GM19351 (cell line): ENCODE measurements around the gene TEX26.
"Not testable (repeated sequence)": the region's sequence is repeated elsewhere in the genome, so short reads cannot be mapped to it uniquely, and the experiment has no call there.

ENCODE experiments used
- ATAC-seq: cut with Tn5 transposase; IDR thresholded peaks from one replicate; pipeline ENCODE4 v1.9.1; 2021; ENCODE audit warnings: mild to moderate bottlenecking, moderate library complexity; ENCODE audit not compliant: unreplicated experiment

TEX26 gene

DNA sequence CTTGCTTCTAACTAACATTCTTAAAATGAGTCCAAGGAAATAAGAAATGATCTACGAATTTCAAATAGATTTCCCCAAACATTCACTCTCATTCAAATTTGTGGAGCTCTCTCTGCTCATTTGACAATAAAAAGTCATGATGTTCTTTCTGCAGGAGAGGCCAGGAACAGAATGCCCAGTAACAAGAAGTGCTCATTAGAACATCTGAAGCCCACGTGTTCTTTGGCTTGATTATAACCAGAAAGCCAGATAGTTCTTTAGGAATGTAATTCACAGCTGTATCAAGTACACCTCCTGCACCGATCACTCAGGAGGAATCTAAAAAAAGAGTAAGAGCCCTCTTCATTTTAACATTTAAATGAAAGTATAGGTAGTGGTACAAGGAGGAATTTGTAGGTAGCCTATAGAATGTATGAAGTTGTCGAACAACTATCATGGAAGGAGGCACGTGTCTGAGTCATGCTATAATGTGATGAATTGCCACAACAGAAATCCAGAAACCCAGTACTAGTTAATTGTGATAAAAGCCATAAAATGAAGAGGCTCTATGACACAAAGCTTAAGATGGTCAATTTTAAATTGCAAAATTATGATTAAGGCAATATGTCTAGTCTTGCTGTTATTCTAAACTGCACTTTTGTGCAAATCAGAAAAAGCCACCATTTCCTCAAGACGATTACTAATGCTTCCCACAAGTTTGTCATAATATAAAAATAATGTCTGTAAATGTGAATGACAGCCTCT is 13.6 kb upstream of the TEX26 start:
- no peak for ATAC-seq

DNA sequence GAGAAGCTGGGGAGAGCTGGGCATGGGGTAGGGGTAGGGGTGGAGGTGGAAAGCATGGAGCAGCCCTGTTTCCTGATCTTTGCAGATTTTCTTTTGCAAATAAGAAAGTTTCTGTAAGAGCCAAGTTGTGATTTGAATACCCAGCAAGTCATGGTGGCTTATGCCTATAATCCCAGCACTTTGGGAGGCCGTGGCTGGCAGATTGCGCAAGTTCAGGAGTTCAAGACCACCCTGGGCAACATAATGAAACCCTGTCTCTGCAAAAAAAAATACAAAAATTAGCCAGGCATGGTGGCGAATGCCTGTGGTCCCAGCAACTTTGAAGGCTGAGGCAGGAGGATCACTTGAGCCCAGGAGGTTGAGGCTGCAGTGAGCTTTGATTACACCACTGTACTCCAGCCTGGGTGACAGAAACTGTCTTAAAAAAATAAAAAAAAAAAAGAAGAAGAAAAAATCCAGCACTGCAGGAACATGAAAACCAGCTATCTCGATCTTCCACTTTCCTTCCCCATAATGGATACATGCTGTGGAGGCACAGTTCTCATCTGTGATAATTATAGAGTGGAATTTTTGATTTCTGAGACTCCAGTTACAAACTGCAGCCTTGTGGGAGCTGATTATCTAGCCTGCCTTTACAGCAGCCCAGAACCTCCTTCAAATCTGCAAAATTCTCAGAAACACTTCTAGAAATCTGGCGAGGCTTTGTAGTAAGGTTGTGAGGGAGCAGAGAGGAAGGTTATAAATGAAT is 12.1 kb upstream of the TEX26 start:
- ATAC-seq, result no peak

DNA sequence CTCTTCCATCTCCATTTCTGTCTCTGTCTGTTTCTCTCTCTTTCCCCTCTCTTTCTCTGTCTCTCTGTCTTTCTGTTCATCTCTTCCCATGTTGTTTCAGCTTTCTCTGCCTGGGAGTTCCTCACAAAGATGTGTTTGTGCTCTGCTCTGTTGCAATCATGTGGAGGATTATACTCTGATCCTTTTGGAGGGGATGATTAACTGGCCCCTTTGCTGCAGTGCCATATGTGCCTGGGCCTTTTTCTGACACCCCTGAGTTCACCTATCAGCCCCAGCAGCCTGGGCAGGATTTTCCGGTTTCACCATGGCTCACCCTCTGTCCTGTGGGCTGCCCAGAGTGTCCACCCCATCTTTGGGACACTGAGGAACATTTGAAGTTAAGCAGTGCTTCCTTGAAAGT is 9.0 kb upstream of the TEX26 start:
- no peak for ATAC-seq

GRCh38 chr13:30924721-30925120 is 7.7 kb upstream of the TEX26 start:
- no peak for ATAC-seq

DNA sequence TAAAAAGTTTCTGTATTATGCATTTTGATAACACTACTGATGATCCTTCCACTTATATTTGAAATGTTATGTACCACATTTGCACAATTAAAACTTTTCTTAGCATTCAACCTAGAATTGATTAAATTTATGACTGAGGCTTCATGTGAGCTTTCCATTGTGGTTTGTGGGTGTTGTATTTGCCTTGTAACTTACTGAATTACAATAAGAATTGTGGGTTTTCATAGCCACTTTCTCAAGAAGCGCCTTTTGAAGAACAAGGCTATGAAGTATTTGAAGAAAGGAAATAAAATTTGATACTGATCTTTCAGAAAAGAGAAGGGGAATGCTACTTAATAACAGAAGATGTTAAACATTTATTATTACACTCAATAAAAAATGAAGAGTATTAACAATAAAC is 7.0 kb upstream of the TEX26 start:
- no peak for ATAC-seq

DNA sequence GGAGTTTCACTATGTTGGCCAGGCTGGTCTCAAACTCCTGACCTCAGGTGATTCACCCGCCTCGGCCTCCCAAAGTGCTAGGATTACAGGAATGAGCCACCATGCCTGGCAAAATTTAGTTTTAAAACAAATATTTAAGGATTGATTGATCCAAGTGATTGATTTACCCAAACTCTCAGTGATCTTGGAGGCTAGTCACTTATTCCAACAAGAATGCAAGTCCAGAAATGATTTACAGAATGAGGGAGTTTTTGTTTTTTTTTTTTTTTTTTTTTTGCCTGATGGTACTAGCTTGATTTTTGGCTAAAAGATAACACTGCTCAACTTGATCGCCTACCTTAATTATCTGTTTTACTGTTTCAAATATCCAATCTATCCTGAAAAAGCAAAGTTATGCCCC is 5.7 kb upstream of the TEX26 start:
- ATAC-seq, result no peak

GRCh38 chr13:30927188-30927587 is 5.3 kb upstream of the TEX26 start:
- not testable (repeated sequence) for ATAC-seq

DNA sequence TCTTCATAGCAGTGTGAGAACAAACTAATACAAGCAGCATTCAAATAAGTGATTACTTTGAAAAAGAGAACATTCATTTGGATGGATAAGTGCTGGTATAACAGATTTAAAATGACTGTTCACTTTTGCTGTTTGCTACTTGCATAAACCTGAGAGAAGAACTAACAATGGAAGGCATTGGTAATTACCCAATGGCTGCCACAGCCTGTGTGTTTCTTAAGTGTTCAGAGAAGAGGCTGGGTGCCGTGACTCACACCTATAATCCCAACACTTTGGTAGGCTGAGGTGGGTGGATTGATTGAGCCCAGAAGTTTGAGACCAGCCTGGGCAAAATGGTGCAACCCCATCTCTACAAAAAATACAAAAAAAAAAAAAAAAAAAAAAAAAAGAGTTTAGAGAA is 4.9 kb upstream of the TEX26 start:
- ATAC-seq, result no peak

GRCh38 chr13:30928978-30929377 is 3.5 kb upstream of the TEX26 start:
- ATAC-seq, result no peak

GRCh38 chr13:30933354-30933670 is 856 bp downstream of the TEX26 start:
- ATAC-seq, result no peak

DNA sequence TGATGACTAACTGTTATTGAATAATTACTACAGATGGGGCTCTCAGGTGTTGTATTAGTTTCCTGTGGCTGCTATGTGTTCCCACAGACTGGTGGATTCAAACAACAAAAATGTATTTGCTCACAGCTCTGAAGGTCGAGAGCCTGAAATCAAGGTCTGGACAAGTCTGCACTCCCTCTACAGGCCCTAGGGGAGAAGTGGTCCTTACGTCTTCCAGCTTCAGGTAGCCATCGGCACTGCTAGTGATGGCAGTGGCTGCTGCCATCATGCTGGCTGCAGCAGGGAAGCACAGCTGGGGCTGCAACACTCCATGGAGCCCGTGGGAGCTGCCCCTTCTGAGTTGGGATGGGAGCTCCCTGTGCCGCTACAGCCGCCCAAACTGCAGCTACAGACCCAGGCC is 1.9 kb downstream of the TEX26 start:
- no peak for ATAC-seq

GRCh38 chr13:30934803-30935202 is 2.3 kb downstream of the TEX26 start:
- no peak for ATAC-seq

GRCh38 chr13:30936971-30937370 is 4.5 kb downstream of the TEX26 start:
- ATAC-seq, result no peak

DNA sequence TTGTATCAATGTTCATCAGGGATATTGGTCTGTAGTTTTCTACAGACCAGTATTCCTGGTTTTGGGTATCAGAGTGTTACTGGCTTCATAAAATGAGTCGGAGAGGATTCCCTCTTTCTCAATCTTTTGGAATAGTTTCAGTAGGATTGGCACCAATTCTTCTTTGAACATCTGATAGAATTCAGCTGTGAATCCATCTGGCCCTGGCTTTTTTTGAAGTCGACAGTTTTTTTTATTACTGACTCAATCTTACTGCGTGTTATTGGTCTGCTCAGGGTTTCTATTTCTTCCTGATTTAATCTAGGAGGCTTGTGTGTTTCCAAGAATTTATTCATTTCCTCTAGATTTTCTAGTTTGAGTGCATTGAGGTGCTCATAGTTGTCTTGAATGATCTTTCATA is 11.4 kb downstream of the TEX26 start:
- ATAC-seq, result no peak

DNA sequence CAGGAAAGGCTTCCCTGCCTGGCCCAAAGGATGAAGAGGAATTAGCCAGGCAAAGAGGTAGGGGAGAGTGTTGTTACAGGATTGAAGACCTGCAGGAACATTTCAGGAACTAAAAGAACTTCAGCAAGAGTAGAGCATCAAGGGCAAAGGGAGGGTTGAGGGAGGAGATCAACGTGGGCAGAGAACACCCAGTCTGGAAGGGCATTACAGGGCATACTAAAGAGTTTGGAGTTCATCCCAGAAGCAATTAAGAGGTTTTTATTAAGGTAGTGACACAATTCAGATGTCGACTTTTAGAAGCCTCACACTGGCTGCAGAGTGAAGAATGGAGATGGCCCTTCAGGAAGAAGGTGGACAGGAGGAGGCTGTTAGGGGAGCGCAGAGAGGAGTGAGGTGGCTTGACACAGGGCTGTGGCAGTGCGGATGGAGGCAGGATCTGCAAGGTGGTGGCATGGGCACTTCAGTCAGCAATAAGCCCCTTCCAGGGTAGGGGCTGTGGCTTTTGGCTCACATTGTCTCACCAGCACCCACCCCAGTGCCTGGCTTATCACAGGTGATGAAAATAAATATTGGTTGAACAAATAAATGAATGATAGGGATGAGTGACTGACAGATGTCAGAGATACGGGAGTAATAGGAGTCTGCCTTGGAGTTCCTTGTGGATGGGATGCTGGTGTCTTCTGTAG is 24.9 kb downstream of the TEX26 start:
- no peak for ATAC-seq

GRCh38 chr13:30959678-30960077 is 27.2 kb downstream of the TEX26 start:
- ATAC-seq, result no peak

DNA sequence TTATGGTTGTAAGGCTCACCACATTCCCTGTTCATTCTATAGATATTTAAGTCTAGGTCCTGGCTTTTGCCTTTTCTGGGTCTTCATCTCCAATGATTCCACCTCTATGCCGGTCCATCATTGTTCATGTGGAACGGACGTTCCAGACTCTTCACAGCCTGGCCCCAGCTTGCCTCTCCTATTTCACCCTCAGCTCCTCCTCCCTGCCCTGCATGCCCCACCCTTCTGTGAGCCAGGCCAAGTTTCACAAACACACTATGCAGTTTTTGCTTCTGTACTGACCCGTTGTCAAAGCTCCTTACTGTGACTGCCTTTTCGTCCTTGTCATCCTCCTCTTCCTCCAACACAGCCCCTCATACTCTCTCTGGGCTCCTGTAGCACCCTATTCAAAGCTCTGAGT is 31.3 kb downstream of the TEX26 start:
- no peak for ATAC-seq

GRCh38 chr13:30965380-30965779 is 32.9 kb downstream of the TEX26 start:
- no peak for ATAC-seq

- ATAC-seq, result no peak
Observed at GRCh38 chr13:30966101-30966500, 33.6 kb downstream of the TEX26 start.

GRCh38 chr13:30968846-30969245 is 36.4 kb downstream of the TEX26 start:
- no peak for ATAC-seq

- no peak for ATAC-seq
Observed at GRCh38 chr13:30971575-30971974, 39.1 kb downstream of the TEX26 start.

- no peak for ATAC-seq
Observed at GRCh38 chr13:30972888-30973377, 40.5 kb downstream of the TEX26 start.
